Measurements from ENCODE around the gene SELENOH.
"Not testable (repeated sequence)": the region's sequence is repeated elsewhere in the genome, so short reads cannot be mapped to it uniquely, and the experiment has no call there.

Gene SELENOH, protein sequence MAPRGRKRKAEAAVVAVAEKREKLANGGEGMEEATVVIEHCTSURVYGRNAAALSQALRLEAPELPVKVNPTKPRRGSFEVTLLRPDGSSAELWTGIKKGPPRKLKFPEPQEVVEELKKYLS

DNA sequence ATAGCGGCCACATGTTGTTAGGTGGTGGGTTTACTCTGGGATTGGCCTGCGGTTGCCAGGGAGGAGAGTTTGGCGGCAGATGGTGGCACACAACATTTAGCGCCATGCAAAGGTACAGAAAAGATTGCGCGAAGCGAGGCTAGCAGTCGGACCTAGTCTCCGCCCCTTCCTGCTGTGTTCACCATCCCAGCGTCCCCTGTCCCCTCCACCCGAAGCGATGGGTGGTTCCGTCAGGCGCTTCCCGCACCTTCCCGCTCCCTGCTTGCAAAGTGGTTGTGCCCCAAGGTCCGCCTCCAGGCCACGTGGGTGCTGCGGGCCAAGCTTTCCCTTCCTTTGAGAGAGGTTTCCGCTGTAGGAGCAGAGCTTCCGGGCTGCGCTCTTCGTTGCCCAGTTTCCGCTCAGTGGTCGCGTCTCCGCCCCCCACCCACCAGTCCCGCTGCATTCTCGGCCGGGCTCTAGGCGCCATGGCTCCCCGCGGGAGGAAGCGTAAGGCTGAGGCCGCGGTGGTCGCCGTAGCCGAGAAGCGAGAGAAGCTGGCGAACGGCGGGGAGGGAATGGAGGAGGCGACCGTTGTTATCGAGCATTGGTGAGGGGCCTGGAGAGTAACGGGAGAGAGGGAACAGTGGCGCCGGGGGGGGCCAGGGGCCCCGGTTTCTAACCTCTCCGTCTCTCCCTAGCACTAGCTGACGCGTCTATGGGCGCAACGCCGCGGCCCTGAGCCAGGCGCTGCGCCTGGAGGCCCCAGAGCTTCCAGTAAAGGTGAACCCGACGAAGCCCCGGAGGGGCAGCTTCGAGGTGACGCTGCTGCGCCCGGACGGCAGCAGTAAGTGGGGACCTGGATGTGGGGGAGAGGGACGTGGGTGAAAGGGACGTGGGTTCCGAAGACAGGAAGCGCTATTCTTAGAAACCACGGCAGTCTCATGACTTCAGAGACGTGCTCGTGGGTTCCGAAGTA lies at the start of gene SELENOH:
Gene SELENOH (plus strand): TSS at position 360 of the 955 bp plus-strand sequence. CDS start 105 bp downstream, at position 465.
- ATAC-seq, result peak; percentile 90 to 92

DNA sequence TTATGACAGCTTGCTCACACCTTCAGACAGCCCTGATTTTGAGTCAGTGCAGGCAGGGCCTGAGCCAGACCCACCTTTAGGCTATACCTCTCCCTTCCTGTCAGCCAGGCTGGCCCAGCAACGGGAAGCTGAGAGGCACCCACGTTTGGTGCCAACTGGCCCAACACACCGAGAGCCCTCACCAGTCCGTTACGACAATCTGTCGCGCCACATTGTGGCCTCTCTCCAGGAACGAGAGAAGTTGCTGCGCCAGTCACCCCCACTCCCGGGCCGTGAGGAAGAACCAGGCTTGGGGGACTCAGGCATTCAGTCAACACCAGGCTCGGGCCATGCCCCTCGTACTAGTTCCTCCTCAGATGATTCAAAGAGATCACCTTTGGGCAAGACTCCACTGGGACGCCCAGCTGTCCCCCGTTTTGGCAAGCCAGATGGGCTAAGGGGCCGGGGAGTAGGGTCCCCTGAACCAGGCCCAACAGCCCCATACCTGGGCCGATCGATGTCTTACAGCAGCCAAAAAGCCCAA lies 42.4 kb upstream of the SELENOH start:
- ATAC-seq, result no peak

DNA sequence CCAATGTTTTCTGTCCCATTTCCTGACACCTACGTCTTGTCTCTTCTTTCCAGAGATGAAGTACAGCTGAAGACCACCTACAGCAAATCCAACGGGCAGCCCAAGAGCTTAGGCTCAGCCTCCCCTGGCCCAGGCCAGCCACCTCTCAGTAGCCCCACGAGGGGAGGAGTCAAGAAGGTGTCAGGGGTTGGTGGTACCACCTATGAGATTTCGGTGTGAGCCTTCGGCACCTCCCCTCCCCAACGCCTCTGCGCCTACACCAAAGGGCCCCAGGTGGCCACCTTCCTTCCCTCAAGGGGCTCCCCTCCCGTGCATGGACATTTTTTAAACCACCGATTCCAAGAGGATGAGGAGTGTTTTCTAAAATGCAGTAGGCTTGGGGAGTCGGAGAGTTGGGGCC lies 41.5 kb upstream of the SELENOH start:
- no peak for ATAC-seq

DNA sequence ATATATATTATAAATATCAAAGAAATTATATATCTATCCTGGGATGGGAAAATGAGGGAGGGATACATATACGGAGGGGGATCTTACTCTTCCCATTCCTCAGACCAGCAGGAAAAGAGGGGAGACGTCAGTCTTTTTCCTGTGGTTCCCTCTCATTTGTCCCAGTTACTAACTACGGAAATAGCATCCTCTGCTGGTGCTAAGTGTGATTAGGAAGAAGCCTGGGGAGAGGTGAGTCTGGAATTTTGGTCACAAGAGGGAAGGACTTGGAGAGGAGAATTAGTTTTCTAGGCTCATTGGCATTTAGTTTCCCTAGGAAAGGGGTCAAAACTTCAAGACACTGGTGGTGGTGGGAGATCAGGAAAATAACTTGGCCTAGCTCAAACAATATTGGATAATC lies 40.9 kb upstream of the SELENOH start:
- ATAC-seq, result no peak

DNA sequence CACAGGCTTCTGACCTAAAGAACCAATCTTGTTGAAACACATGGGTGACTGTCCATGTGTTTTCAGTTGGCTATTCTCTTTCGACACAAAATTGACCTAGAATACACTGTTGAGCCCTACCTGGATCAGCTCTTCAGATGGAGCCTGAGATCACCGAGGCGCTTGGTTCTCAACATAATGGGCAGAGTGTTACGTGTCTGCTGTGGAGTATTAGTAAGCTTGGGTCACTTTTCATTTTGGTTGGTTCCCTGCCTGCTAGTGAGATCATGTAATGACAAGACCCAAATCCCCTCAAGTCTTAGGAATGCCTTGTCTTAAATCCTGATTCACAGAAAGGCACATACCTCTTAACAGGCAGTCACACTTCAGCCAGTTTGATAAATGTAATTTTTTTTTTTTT lies 38.0 kb upstream of the SELENOH start:
- no peak for ATAC-seq

DNA sequence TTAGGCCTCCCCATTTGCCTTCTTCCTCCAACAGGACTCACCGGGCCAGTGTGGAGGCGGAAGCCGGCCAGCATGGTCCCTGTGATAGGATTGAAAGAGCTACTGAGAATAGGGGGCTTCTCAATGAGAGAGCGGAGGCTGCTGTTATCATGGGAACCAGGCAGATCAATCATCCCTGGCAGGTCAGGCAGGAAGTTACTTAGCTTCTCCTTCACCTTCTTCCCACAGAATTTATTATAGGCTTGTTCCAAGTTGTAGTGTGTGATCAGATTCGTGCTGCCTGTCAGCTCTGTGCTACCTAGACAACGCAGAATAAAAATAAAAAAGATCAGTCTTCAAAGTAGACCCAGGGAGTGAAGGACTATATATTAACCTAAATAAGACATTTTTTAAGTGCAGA lies 36.4 kb upstream of the SELENOH start:
- ATAC-seq, result no peak

DNA sequence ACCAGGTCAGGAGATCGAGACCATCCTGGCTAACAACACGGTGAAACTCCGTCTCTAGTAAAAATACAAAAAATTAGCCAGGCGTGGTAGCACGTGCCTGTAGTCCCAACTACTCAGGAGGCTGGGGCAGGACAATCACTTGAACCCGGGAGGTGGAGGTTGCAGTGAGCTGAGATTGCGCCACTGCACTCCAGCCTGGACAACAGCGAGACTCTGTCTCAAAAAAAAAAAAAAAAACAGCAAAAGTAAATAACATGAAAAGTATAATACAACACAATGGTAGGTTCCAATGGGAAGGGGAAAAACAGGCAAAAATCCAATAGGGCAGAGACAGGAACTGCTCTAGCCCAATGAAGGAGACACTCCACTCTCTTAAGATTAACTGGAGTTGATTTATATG lies 35.9 kb upstream of the SELENOH start:
- not testable (repeated sequence) for ATAC-seq

DNA sequence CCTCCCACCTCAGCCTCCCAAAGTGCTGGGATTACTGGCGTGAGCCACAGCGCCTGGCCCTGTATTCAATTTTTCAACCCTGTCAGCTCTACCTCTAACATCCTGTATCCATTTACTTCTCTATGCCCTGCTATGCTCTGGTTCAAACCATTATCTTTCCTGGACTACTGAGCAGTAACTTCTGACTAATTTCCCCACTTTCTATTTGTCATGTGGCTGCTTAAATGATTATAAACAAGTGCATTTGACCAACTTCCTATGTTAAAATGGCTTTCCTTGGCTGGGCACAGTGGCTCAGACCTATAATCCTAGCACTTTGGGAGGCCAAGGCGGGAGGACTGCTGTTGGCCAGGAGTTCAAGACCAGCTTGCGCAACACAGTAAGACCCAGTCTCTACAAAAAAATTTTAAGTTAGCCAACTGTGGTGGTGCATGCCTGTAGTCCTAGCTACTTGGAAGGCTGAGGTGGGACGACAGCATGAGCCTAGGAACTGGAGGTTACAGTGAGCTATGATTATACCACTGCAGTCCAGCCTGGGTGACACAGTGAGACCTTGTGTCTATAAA lies 31.4 kb upstream of the SELENOH start:
- ATAC-seq, result no peak

DNA sequence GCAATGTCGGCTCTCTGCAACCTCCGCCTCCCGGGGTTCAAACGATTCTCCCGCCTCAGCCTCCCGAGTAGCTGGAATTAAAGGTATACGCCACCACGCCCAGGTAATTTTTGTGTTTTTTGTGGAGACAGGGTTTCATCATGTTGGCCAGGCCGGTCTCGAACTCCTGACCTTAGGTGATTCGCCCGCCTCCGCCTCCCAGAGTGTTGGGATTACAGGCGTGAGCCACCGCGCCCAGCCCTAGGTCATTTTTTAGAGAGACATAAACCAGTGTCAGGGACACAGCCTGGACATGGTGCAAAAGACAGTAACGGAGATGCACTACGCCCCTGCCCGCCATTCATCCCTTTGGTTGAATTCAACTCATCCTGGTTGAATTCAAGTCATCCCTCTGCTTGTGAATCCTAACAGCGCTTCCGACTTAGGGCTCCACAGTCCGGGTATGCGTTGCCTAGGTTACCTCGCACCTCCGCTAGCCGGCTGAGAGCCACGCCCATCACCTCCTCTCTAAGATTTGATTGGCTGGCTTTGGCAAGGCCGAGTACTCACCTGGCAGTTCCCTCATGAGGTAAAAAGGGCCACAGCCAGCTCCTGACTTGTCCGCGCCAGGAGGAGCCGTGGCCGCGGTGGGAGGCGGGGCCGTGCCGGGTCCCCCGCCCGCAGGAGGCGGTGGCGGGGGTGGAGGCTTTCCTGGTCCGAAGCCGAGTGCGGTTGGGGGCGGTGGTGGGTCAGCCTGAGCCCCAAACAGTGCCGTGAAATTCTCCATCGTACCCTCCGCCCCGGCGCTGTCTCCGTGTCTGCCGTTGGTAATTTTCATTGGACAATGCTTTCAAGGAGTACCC lies 29.7 kb upstream of the SELENOH start, which contains the start of gene MED19:
Gene MED19 (minus strand): TSS at position 802 of the 842 bp plus-strand sequence. CDS start 36 bp downstream, at position 766.
- ATAC-seq, result peak; percentile 42 to 46

DNA sequence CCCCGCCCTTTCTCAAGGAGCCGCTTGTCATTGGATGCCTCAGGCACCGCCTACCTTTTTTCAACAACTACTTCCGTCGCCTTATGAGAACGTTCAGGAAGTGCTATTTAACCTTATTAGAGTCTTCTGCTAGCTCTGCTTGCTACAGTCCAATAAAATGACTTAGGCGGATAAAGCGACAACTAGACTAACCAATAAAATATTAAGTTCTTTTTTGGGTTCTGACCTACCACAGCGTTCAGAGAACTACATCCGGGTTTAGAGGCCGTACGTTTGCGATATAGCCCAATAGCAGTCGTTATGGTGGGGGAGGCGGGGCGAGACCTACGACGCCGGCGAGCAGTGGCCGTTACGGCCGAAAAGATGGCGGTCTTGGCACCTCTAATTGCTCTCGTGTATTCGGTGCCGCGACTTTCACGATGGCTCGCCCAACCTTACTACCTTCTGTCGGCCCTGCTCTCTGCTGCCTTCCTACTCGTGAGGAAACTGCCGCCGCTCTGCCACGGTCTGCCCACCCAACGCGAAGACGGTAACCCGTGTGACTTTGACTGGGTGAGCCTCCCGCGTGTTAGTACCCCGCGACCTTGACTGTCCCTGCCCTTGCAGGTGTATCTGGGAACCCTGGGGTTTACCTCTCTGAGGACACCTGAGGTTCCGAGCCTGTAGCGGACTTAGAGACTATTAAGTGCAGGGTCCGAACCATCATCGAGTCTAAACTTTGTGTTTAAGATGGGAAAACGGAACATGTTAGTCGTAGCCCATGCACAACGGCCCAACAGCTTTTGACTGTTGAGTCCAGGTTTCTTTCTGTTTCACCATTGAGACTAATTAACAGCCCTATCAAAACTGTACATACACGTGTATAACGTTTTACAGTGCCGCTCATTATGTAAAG lies 28.8 kb upstream of the SELENOH start, which contains the start of gene TMX2:
Gene TMX2 (plus strand): TSS at position 338 of the 895 bp plus-strand sequence. CDS start 26 bp downstream, at position 364.
- peak; percentile 95 to 96 for ATAC-seq

DNA sequence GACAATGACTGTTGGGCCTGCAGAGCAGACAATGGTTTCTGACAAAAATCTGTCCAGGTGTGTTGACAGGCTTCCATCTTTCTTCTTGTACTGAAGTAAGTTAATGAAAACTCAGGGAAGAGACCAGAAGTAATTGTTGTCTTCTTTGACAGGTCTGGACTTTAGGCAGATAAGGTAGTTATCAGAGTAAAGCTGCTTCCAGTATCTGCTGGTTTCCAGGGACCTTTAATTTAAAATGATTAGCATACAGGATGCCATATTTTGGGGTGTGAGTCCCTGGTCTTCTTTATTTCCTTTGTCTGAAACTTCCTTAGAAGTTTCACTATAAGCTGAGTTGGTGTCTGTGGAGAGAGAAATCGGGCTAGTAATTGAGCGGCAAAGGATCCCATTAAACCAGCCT lies 27.5 kb upstream of the SELENOH start:
- no peak for ATAC-seq

DNA sequence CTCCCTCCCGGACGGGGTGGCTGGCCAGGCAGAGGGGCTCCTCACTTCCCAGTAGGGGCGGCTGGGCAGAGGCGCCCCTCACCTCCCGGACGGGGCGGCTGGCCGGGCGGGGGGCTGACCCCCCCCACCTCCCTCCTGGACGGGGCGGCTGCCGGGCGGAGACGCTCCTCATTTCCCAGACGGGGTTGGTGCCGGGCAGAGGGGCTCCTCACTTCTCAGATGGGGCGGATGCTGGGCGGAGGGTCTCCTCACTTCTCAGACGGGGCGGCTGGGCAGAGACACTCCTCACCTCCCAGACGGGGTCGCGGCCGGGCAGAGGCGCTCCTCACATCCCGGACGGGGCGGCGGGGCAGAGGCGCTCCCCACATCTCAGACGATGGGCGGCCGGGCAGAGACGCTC lies 24.6 kb upstream of the SELENOH start:
- ATAC-seq, result not testable (repeated sequence)

DNA sequence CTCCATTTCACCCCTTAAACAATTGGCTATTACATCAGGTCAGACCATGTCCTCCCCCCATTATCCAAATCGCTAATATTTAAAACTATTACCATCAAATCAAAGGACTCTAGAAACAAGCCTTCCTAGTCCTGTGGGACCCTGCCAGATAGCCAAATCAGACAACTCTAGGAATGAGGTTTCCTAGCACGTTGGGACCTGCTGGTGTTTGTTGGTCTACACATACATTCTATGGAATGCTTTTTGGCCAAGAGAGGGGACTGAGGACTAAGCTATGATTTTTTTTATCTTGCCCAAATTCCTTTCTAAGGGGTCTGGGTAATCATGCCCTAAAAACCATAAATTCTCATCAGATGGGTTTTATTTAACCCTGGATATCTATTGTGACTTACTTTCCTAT lies 14.1 kb upstream of the SELENOH start:
- ATAC-seq, result no peak

DNA sequence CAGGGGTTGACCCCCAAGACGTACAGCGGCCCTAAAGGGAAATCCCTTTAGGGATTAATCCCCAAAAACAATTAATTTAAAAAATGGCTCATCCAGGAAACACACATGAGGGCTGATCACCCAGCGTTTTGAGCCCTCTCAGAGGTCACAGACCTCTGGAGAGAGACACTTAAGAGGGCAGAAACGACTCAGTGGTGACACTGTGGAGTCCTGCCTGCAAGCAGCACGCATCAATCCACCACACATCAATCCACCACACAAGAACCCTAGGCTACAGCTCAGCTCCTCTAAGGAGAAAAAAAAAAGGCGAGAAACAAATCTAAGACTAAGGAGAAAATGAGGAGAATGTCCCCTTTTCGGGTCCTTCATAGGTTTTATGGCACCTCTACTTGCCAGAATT lies 12.5 kb upstream of the SELENOH start:
- ATAC-seq, result no peak

DNA sequence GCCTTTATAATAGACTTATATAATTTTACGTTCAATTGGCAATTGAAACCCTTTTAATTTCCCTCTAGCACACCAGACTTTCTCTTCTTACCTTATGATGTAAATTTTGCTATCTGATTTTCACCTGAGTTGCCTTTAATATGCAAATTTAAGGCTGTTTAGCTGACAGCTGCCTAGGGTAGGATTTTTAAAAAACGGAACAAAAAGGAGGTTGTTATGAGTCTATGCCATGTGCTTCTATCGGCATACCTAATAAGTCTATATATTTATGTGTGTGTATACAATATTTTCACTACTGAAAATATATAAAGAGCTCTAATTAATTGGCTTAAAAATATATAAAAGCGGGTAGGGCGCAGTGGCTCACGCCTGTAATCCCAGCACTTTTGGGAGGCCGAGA lies 11.8 kb upstream of the SELENOH start:
- ATAC-seq, result no peak

DNA sequence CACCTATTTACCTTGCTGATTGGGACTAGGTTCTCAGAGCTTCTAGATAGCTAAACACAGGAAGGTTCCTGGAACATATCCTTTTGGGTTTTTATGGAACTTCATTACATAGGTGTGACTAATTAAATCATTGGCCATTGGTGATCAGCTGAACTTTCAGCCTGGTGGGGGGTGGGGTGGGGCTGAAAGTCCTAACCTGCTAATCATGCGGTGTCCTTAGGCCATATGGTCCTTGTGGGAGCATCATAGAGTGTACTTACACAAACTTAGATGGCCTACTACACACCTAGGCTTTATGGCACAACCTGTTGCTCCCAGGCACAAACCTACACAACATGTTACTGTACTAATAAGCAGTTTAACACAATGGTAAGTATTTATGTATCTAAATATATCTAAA lies 8.6 kb upstream of the SELENOH start:
- no peak for ATAC-seq

DNA sequence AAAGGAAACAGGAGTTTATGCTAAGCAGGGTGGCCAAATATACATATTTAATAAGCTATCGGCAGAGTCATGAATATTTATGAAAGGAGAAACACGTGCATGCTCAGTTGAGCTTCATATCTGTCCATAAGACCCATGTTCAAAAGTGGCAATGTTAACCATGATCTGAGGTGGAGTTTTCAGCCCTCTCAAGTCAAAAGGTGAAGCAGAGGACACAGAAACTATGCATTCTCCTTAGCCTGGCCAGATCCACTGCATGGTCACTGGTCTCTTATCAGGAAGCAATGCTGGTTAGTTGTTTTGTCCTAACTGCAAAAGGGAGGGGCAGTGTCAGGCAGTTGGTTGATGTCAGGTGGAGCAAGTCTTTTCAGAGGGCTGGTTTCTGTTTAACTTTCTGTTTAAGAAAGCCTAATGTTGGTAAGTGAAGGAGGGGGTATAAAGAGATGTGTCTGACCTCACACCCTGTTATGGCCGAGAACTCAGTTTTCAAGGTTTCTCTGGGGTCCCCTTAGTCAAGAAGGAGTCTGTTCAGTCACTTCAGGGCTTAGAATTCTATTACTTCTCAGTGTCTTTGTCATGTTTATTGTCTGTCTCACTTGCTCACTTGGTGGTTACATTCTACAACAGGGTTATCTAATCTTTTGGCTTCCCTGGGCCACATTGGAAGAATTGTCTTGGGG lies 5.5 kb upstream of the SELENOH start:
- ATAC-seq, result no peak

DNA sequence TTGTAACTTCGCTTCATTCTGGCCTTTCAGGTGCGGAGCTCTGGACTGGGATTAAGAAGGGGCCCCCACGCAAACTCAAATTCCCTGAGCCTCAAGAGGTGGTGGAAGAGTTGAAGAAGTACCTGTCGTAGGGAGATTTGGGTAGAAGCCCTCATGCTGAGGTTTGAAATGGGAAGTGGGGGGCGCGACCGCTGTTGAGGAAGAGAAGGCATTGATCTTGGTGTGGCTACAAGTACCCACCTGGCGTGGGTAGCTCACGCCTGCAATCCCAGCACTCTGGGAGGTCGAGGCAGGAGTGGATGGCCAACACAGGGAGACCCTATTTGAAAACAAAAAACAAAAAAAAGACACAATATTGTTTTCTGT lies 779 bp downstream of the SELENOH start:
- ATAC-seq, result no peak

DNA sequence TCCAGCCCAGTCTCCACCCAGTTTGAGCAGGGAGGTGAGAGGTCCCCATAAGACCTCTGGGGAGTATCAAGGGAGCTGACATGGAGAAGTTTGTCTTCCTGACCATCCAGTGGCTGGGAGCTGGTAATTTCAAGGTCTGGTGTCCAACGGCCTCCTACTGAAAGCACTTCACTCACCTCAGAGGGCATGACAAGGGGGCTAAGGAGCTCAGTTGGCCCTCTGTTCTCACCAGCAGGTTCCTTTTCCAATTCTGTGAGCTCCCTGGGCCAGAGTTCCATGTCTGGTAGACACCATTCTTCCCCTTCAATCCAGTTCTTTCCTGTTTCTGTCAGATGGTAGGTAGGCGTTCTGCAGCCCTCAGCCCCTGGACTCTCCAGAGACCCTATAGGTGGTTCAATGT lies 3.1 kb downstream of the SELENOH start:
- ATAC-seq, result no peak

DNA sequence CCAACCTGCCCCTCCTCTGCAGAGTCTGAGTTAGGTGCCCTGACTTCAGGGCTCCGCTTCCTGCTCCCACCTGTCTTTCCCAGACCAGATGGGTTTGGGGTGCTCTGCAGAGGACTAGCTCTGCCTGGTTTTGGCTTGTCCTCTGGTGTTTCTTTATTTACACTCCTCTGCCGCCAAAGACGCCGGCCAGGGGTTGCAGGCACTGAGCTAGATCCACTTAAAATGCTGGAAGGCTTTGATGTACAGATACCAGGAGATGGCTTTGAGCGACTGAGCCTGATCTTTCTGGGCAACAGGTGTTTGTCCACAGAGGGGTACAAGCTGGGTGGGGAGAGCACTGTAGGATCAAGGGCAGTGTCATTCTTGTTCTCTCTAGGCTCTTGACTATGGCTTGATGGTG lies 3.9 kb downstream of the SELENOH start:
- no peak for ATAC-seq

DNA sequence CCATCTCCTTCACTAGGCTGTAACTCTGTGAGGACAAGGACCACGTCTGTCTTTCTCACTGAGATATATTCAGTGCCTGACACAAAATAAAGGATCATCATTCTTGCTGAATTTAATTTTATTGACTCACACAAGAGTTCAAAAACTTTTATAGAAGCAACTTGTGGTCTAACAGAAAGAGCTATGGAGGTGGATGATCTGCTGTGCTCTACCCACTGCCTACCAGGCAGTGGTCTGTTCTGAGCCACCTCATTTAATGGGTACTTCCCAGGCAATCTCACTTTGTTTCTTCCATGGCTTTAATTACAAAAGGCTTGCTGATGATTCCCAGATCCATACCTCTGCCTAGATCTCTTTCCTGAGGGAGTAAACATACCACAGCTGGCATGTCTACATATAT lies 5.6 kb downstream of the SELENOH start:
- ATAC-seq, result no peak

All from activated CD4-positive, CD25-positive, alpha-beta regulatory T cell treated with anti-CD3 and anti-CD28 coated beads, Interleukin-2, amount 50 U/mL, for 24 hours (primary cell).